Activated naive CD8-positive, alpha-beta T cell treated with anti-CD3 and anti-CD28 coated beads for 36 hours (primary cell): ENCODE data around the gene LUC7L3. TPM values are rescaled to one million over a fixed set of nuclear protein-coding genes. Genes with fewer than 3 reads are reported as not detected.
A peak's percentile ranks its signal among the peaks of the same experiment; 100 is the strongest.
"Not testable (repeated sequence)": the region's sequence is repeated elsewhere in the genome, so short reads cannot be mapped to it uniquely, and the experiment has no call there.

Experiments used
- DNase-seq: peaks from one replicate; pipeline ENCODE4 v3.0.0; 2021
- H3K27ac Mint-ChIP-seq: one replicate; pipeline ENCODE4 v1.8.0; 2022; ENCODE audit warnings: mild to moderate bottlenecking, moderate library complexity, mixed read lengths
- H3K27me3 Mint-ChIP-seq: one replicate; pipeline ENCODE4 v1.8.0; 2022; ENCODE audit warnings: mild to moderate bottlenecking, mixed read lengths
- H3K36me3 Mint-ChIP-seq: one replicate; pipeline ENCODE4 v1.8.0; 2021; ENCODE audit warnings: mild to moderate bottlenecking, mixed read lengths
- H3K4me1 Mint-ChIP-seq: one replicate; pipeline ENCODE4 v1.8.0; 2021; ENCODE audit warnings: mixed read lengths
- H3K4me3 Mint-ChIP-seq: one replicate; pipeline ENCODE4 v1.8.0; 2022; ENCODE audit warnings: mild to moderate bottlenecking, moderate library complexity, mixed read lengths
- H3K9me3 Mint-ChIP-seq: one replicate; pipeline ENCODE4 v1.8.0; 2022; ENCODE audit warnings: mixed read lengths
- total RNA-seq, 2 experiments: library from RNA; stranded (reverse); gene quantifications; one replicate each; pipeline ENCODE4 v1.2.3, GENCODE V29; 2021

The LUC7L3 gene, protein sequence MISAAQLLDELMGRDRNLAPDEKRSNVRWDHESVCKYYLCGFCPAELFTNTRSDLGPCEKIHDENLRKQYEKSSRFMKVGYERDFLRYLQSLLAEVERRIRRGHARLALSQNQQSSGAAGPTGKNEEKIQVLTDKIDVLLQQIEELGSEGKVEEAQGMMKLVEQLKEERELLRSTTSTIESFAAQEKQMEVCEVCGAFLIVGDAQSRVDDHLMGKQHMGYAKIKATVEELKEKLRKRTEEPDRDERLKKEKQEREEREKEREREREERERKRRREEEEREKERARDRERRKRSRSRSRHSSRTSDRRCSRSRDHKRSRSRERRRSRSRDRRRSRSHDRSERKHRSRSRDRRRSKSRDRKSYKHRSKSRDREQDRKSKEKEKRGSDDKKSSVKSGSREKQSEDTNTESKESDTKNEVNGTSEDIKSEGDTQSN
- total RNA-seq: 100 to 1,000 TPM; 108 to 116 TPM

DNA sequence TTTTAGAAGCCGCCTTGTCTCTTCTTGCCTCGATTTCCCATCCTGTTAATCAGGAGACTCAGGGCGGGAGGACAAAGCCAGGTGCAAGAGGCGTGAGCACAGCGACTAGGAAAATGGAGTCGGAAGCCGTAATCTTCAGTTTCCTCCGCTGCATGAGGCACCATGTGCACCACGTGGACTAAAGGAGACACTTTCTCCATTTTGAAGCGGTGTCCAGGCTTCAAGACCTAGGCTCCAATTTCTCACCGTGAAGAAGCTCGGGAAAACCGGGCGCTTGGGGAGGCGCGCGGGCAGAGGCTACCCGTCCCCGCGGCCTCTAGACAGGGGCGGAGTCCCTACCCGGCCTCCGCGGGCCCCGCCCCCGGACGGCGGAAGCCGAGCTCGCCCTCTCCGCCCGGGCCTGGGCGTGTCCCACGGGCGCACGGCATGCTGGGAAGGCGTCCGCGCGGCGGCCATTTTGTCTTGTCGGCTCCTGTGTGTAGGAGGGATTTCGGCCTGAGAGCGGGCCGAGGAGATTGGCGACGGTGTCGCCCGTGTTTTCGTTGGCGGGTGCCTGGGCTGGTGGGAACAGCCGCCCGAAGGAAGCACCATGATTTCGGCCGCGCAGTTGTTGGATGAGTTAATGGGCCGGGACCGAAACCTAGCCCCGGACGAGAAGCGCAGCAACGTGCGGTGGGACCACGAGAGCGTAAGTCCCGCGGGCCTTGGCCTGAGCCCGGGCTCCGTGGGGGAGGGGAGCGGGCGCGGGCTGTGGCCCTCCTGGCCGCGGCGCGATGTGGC lies at the start of gene LUC7L3:
TSS of gene LUC7L3 (plus strand) at position 460 of the 780 bp plus-strand sequence. CDS start at position 590, 130 bp downstream.
- Mint-ChIP-seq H3K27me3 (no peaks in the 10 kb centered on the region), H3K9me3 (no peaks in the 10 kb centered on the region), H3K4me3 (peak within 1 kb of the TSS; percentile 89), H3K4me1 (peaks cover 22% of the 10 kb centered on the region), H3K27ac (peak within 1 kb of the TSS; percentile 98), H3K36me3 (peaks cover 36% of the 10 kb centered on the region)
- peak; percentile 97 for DNase-seq

DNA sequence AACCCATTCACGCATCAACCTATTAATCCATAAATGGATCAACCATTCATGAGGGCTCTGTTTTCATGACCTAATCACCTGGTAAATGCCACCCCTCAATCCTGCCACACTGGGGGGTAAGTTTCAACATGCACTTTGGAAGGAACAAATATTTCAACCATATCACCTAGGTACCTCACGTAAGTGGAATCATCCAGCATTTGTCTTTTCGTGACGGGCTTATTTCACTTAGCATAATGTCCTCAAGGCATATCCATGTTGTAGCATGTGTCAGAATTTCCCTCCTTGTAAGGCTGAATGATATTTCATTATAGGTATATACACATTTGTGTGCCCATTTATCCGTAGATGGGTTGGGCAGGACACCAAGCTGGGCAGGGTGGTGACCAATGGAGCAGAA lies 47.3 kb upstream of the LUC7L3 start:
- H3K4me3 Mint-ChIP-seq: no peak overlapping the region
- H3K9me3 Mint-ChIP-seq: no peaks in the 10 kb centered on the region
- no peaks in the 10 kb centered on the region for H3K4me1 Mint-ChIP-seq
- H3K36me3 Mint-ChIP-seq: no peaks in the 10 kb centered on the region
- H3K27me3 Mint-ChIP-seq: peaks cover 4% of the 10 kb centered on the region
- no peak overlapping the region for H3K27ac Mint-ChIP-seq
- no peak for DNase-seq

DNA sequence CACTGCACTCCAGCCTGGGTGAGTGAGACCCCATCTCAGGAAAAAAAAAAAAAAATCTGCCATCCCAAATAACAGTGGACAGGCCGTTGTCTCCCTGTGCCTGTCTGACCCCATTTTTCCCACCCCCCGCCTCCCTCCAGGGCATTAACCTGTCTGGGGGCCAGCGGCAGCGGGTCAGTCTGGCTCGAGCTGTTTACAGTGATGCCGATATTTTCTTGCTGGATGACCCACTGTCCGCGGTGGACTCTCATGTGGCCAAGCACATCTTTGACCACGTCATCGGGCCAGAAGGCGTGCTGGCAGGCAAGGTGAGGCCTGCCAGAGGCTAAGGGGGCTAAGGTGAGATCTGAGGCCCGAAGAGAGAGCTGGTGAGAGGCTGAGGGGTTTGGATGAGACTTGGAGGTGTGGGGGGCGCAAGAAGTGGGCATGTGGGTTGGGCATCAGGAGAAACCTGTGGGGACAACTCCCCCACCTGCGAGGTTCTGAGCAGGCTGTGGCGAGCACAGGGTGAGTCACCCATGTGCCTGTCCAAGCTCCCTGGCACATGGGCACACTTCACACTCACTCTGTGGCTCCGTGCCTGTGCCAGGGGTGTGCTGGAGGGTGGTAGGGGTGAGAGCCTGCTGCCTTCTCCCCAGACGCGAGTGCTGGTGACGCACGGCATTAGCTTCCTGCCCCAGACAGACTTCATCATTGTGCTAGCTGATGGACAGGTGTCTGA lies 46.4 kb upstream of the LUC7L3 start:
- Mint-ChIP-seq H3K4me3 (no peak overlapping the region), H3K4me1 (no peaks in the 10 kb centered on the region), H3K9me3 (no peaks in the 10 kb centered on the region), H3K27me3 (peaks cover 4% of the 10 kb centered on the region), H3K36me3 (no peaks in the 10 kb centered on the region), H3K27ac (no peak overlapping the region)
- DNase-seq: no peak

DNA sequence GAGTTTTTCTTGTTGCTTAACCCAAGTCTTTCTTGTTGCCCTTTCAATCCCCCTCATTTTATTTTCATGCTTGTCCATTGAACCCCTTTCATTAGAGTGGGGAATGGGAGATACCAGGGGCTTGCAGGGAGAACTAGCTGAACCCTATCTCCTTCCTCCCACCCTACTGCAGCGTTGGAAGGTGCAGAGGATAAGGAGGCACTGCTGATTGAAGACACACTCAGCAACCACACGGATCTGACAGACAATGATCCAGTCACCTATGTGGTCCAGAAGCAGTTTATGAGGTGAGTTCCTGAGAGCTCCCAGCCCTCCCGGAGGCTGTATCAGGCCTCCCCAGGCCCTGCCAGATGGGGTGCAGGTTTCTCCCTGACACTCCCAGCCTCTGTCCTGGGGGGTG lies 44.2 kb upstream of the LUC7L3 start:
- H3K36me3 Mint-ChIP-seq: no peaks in the 10 kb centered on the region
- H3K27ac Mint-ChIP-seq: no peak overlapping the region
- H3K27me3 Mint-ChIP-seq: peaks cover 4% of the 10 kb centered on the region
- no peak overlapping the region for H3K4me3 Mint-ChIP-seq
- no peak for DNase-seq
- no peaks in the 10 kb centered on the region for H3K4me1 Mint-ChIP-seq
- H3K9me3 Mint-ChIP-seq: no peaks in the 10 kb centered on the region

DNA sequence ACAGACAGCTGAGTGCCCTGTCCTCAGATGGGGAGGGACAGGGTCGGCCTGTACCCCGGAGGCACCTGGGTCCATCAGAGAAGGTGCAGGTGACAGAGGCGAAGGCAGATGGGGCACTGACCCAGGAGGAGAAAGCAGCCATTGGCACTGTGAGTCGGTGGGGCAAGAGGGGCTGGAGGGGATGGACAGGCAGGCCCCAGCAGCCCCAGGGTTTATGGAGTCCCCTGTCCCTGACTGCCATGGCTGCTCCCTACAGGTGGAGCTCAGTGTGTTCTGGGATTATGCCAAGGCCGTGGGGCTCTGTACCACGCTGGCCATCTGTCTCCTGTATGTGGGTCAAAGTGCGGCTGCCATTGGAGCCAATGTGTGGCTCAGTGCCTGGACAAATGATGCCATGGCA lies 43.8 kb upstream of the LUC7L3 start:
- Mint-ChIP-seq H3K36me3 (no peaks in the 10 kb centered on the region), H3K27me3 (peaks cover 7% of the 10 kb centered on the region), H3K4me3 (no peak overlapping the region), H3K4me1 (no peaks in the 10 kb centered on the region), H3K9me3 (no peaks in the 10 kb centered on the region), H3K27ac (no peak overlapping the region)
- no peak for DNase-seq

DNA sequence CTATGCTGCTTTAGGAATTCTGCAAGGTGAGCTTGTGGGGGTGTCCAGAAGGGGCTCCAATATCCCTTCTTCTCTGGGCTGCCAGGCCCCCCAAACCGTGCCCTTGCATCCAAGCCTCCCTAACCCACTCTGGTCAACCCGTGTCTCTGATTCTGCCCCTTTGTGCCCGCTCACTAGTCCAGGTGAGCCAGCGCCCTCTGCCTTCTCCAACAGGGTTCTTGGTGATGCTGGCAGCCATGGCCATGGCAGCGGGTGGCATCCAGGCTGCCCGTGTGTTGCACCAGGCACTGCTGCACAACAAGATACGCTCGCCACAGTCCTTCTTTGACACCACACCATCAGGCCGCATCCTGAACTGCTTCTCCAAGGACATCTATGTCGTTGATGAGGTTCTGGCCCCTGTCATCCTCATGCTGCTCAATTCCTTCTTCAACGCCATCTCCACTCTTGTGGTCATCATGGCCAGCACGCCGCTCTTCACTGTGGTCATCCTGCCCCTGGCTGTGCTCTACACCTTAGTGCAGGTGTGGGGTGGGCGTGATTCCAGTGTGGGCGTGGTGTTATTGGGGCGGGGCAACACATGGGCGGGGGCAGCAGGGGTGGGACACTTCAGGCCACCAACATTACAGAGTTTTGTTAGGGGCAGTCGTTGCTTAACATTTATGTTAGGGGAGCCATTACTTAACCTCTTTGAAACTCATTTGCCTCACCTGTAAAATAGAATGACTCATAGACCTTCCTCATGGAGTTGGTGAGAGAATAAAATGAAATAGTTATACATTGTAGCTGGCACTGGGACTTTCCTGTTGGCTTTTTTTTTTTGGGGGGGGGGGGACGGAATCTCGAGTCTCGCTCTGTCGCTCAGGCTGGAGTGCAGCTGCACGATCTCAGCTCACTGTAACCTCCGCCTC lies 43.1 kb upstream of the LUC7L3 start:
- Mint-ChIP-seq H3K36me3 (no peaks in the 10 kb centered on the region), H3K4me1 (peaks cover 3% of the 10 kb centered on the region), H3K4me3 (no peak overlapping the region), H3K9me3 (no peaks in the 10 kb centered on the region), H3K27me3 (peaks cover 11% of the 10 kb centered on the region), H3K27ac (no peak overlapping the region)
- DNase-seq: no peak

DNA sequence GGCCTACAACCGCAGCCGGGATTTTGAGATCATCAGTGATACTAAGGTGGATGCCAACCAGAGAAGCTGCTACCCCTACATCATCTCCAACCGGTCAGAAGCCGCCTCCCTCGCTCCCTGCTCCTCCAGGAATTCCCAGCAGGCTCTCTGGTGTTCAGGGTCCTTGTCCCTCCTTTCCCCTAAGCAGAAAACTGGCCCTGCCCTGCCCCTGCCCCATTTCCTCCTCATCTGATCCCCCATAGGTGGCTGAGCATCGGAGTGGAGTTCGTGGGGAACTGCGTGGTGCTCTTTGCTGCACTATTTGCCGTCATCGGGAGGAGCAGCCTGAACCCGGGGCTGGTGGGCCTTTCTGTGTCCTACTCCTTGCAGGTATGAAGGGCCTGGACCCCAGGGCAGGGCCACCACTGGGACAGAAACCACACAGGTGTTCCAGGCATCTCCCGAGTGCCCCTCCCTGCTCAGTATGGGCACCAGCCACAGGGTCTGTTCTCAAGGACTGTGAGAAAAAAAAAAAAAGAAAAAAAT lies 41.5 kb upstream of the LUC7L3 start:
- H3K36me3 Mint-ChIP-seq: no peaks in the 10 kb centered on the region
- H3K27ac Mint-ChIP-seq: no peak overlapping the region
- no peak for DNase-seq
- H3K4me3 Mint-ChIP-seq: no peak overlapping the region
- peaks cover 15% of the 10 kb centered on the region for H3K27me3 Mint-ChIP-seq
- no peaks in the 10 kb centered on the region for H3K9me3 Mint-ChIP-seq
- peaks cover 4% of the 10 kb centered on the region for H3K4me1 Mint-ChIP-seq

DNA sequence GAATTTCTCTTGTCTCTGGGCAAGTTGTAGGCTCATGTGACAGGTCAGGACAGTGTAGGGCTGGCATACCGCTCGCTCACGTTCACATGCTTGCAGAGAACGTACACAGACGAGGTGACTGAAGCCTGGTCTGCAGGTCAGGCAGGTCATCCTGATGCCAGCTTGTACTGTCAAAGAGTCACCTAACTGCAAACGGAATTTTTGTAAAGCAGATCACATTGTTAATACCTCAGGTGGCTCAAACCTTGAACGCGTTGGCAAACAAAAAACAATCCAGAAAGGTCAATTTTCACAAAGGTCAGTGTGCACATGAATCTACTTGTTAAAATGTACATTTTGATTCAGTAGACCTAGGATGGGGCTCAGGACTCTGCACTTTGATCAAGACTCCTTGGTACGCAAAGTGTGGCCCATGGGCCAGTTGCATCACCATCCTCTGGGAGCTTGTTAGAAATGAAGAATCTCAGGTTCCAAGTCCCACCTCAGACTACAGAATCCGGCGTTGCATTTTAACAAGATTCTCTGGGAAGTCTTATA lies 40.3 kb upstream of the LUC7L3 start:
- Mint-ChIP-seq H3K27me3 (peaks cover 15% of the 10 kb centered on the region), H3K4me3 (no peak overlapping the region), H3K4me1 (peaks cover 4% of the 10 kb centered on the region), H3K36me3 (no peaks in the 10 kb centered on the region), H3K9me3 (no peaks in the 10 kb centered on the region), H3K27ac (no peak overlapping the region)
- DNase-seq: no peak

DNA sequence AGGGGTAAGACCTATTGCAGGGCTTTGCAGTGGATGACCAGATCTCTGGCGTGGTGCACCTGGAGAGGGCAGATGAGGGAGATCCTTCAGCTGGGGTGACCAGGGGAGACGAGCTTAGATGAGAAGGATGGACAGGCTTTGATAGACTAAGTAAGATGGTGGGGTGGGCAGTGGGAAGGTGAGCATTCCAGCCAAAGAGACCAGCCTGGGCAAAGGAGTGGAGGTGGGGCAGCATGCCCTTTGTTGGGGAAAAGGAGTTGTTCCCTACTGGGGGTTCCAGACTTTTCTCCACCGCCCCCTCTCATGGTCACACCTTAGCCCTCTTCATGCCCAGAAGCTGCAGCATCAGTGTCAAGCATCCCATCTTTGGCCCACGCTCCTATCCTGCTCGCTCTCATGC lies 39.3 kb upstream of the LUC7L3 start:
- H3K4me3 Mint-ChIP-seq: no peak overlapping the region
- no peaks in the 10 kb centered on the region for H3K36me3 Mint-ChIP-seq
- H3K4me1 Mint-ChIP-seq: peaks cover 4% of the 10 kb centered on the region
- peaks cover 18% of the 10 kb centered on the region for H3K27me3 Mint-ChIP-seq
- no peak overlapping the region for H3K27ac Mint-ChIP-seq
- no peaks in the 10 kb centered on the region for H3K9me3 Mint-ChIP-seq
- no peak for DNase-seq

DNA sequence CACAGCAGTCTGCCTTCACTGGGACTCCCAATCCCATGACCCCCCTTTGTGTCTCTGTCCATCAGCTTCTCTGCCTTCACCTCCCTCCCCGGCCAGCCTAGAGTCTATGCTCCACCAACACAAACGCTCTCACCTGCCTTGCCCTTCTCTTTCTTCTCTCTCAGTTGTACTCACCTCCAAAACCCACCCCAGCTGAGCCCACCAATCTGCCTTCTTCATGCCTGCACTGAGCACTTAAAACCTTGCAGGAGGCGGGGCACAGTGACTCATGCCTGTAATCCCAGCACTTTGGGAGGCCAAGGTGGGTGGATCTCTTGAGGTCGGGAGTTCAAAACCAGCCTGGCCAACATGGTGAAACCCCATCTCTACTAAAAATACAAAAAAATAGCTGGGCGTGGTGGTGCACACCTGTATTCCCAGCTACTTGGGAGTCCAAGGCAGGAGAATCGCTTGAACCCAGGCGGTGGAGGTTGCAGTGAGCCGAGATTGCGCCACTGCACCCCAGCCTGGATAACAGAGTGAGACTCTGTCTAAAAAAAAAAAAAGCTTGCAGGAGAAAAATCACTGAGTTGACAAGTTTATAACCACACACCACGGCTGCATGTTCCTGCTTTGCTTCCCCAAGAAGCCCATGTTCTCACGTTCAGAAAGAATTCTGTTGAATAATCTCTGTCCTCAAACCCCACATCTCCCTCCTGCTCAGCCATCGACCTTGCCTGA lies 38.7 kb upstream of the LUC7L3 start:
- H3K27me3 Mint-ChIP-seq: peaks cover 18% of the 10 kb centered on the region
- not testable (repeated sequence) for H3K4me1 Mint-ChIP-seq, H3K4me3 Mint-ChIP-seq, DNase-seq, H3K27ac Mint-ChIP-seq, H3K9me3 Mint-ChIP-seq, H3K36me3 Mint-ChIP-seq

DNA sequence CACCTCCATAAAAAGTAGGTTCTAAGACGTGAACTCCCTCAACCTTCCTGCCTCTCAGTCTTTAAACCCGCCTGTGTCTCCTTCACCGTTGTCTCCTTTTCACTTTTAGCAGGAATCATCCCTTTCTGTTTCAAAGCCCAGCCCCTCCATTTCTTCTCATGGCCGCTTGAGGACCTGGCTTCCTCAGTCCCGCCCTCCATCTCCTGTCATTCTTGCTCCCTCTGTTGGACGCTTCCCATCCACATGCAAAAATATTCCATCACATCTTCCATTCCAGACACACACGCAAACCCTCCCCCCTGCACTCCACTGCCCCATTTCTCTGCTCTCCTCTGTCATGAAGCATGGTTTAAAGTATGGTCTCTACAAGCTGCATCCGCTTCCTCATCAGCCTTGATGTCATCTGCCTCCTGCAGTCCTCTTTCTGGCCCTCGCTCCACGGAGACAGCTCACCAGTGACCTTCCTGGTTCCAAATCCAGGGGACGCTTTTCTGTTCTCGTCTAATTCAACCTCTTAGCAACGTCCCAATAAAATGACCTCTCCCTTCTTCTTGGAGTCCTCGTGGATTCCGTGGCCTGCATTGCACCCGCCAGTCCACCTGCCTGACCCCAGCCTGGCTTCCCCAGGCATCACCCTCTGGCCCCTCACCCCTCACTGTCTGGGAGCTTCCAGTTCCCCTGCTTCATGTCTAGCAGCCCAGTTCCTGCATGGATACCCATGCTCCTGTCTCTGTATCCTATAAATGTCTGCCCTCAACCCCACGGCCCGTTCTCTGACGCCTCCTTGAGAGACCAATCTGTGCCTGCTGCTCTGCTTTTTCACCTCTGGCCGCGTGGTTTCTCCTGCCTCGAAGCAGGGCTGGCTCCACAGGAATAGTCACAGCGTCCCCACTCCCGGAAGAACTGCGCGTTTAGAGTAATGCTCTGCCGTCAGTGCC lies 37.9 kb upstream of the LUC7L3 start:
- Mint-ChIP-seq H3K4me3 (no peak overlapping the region), H3K27ac (no peak overlapping the region), H3K36me3 (no peaks in the 10 kb centered on the region), H3K4me1 (peaks cover 4% of the 10 kb centered on the region), H3K27me3 (peaks cover 14% of the 10 kb centered on the region), H3K9me3 (no peaks in the 10 kb centered on the region)
- DNase-seq: no peak

DNA sequence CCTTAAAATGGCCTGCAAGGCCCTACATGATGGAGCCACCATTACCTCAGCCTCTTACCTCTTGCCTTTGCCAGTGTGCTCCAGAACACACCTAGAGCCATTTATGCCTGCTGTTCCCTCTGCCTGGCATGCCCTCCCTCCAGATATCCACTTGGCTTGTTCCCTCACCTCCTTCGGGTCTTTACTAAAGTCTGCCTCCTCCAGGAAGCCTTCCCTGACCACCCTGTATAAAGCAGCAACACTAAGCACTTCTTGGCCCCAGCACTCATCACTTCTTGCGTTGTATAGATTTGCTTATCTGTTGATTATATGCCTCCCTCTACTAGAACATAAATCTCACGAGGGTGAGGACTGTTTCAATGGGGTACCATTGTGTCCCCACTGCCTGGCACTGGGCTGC lies 37.0 kb upstream of the LUC7L3 start:
- DNase-seq: no peak
- H3K9me3 Mint-ChIP-seq: no peaks in the 10 kb centered on the region
- peaks cover 14% of the 10 kb centered on the region for H3K27me3 Mint-ChIP-seq
- H3K36me3 Mint-ChIP-seq: no peaks in the 10 kb centered on the region
- H3K27ac Mint-ChIP-seq: no peak overlapping the region
- H3K4me1 Mint-ChIP-seq: peaks cover 4% of the 10 kb centered on the region
- no peak overlapping the region for H3K4me3 Mint-ChIP-seq

DNA sequence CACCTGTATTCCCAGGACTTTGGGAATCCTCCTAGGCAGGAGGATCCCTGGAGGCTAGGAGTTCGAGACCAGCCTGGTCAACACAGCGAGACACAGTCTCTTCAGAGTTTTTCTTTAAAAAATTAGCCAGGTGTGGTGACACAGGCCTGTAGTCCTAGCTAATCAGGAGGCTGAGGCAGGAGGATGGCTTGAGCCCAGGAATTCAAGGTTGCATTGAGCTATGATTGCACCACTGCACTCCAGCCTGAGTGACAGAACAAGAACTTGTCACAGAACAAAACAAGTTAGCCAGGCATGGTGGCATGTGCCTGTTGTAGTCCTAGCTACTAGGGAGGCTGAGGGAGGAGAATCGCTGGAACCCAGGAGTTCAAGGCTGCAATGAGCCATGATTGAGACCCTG lies 36.5 kb upstream of the LUC7L3 start:
- H3K27ac Mint-ChIP-seq: no peak overlapping the region
- DNase-seq: no peak
- H3K4me3 Mint-ChIP-seq: no peak overlapping the region
- no peaks in the 10 kb centered on the region for H3K9me3 Mint-ChIP-seq
- H3K27me3 Mint-ChIP-seq: peaks cover 14% of the 10 kb centered on the region
- peaks cover 4% of the 10 kb centered on the region for H3K4me1 Mint-ChIP-seq
- no peaks in the 10 kb centered on the region for H3K36me3 Mint-ChIP-seq
